Measurements from ENCODE around the gene SLC35F3. TPM values are rescaled to one million over a fixed set of nuclear protein-coding genes. Genes with fewer than 3 reads are reported as not detected.

Gene SLC35F3
- total RNA-seq (1 to 10 TPM; 1.4 to 4.3 (median 2.5) TPM), polyA plus RNA-seq (1 to 10 TPM; 1.4 to 7.1 TPM)

- no peaks in the 10 kb centered on the region for H3K9me3 ChIP-seq
- intact Hi-C loops (cut with DNase I) = no loop called here
- 1% methylated on average over 62 to 101 of the region's 101 CpGs for WGBS, 2 donors
- H3K27me3 ChIP-seq = peaks cover 0 to 35% (median 3%) of the 10 kb centered on the region in 4 donors
- no peak within 1 kb of the TSS for H3K27ac ChIP-seq
- DNase-seq (peak in 5 of 6 donors; percentile 5 to 82 (median 23)), FAIRE-seq (no peak), ATAC-seq (peak; percentile 50 to 92 (median 90))
- H3K4me3 ChIP-seq = peak within 1 kb of the TSS in 2 of 4 donors; percentile 16 to 46
- no peak for TF ChIP-seq CTCF (IDR thresholded peaks at IDR 0.05)
- H3K4me1 ChIP-seq = no peaks in the 10 kb centered on the region
- H3K36me3 ChIP-seq = no peaks in the 10 kb centered on the region
Measured at GRCh38 chr1:233904633-233905415, at the start of gene SLC35F3. Gene SLC35F3, plus strand, starts transcription at chr1:233904676.

GRCh38 chr1:233859446-233859845 lies 45.0 kb upstream of the SLC35F3 start:
- 54 to 66% methylated on average over 4 of the region's 4 CpGs for WGBS, 2 donors
- intact Hi-C loops (cut with DNase I) = no loop called here
- Histone ChIP-seq H3K4me3 (no peak overlapping the region), H3K36me3 (no peaks in the 10 kb centered on the region), H3K4me1 (no peaks in the 10 kb centered on the region), H3K27ac (no peak overlapping the region), H3K27me3 (no peaks in the 10 kb centered on the region), H3K9me3 (no peaks in the 10 kb centered on the region)
- TF ChIP-seq CTCF (IDR thresholded peaks at IDR 0.05) = no peak
- ATAC-seq (no peak), DNase-seq (no peak), FAIRE-seq (no peak)

GRCh38 chr1:233863901-233864545 lies 40.5 kb upstream of the SLC35F3 start:
- FAIRE-seq = no peak
- no peak for DNase-seq
- no peak for ATAC-seq
- 35 to 53% methylated on average over 3 of the region's 3 CpGs for WGBS, 2 donors
- no peaks in the 10 kb centered on the region for H3K36me3 ChIP-seq
- intact Hi-C loops (cut with DNase I) = no loop called here
- H3K4me3 ChIP-seq = no peak overlapping the region
- TF ChIP-seq CTCF (IDR thresholded peaks at IDR 0.05) = no peak
- no peak overlapping the region for H3K27ac ChIP-seq
- no peaks in the 10 kb centered on the region for H3K27me3 ChIP-seq
- H3K4me1 ChIP-seq = no peaks in the 10 kb centered on the region
- no peaks in the 10 kb centered on the region for H3K9me3 ChIP-seq

- TF ChIP-seq CTCF (IDR thresholded peaks at IDR 0.05) = no peak
- Histone ChIP-seq H3K36me3 (no peaks in the 10 kb centered on the region), H3K9me3 (no peaks in the 10 kb centered on the region), H3K4me1 (no peaks in the 10 kb centered on the region), H3K27me3 (no peaks in the 10 kb centered on the region), H3K4me3 (no peak overlapping the region), H3K27ac (no peak overlapping the region)
- ATAC-seq (no peak), FAIRE-seq (no peak), DNase-seq (no peak)
- intact Hi-C loops (cut with DNase I) = no loop called here
- WGBS, 2 donors = 83 to 94% methylated on average over 2 of the region's 2 CpGs
Measured at GRCh38 chr1:233864578-233864977, 39.9 kb upstream of the SLC35F3 start.

GRCh38 chr1:233865216-233865615 lies 39.3 kb upstream of the SLC35F3 start:
- Histone ChIP-seq H3K36me3 (no peaks in the 10 kb centered on the region), H3K9me3 (no peaks in the 10 kb centered on the region), H3K27me3 (no peaks in the 10 kb centered on the region), H3K4me1 (no peaks in the 10 kb centered on the region), H3K4me3 (no peak overlapping the region), H3K27ac (no peak overlapping the region)
- no peak for TF ChIP-seq CTCF (IDR thresholded peaks at IDR 0.05)
- intact Hi-C loops (cut with DNase I) = no loop called here
- DNase-seq = no peak
- no peak for ATAC-seq
- 56 to 83% methylated on average over 2 of the region's 2 CpGs for WGBS, 2 donors
- no peak for FAIRE-seq
